Fibroblast of lung (primary cell): ENCODE measurements around the gene RGP1. TPM values are rescaled to one million over a fixed set of nuclear protein-coding genes. Genes with fewer than 3 reads are reported as not detected.
A peak's percentile ranks its signal among the peaks of the same experiment; 100 is the strongest.

ENCODE experiments used
- DNase-seq, 2 donors: peaks; one replicate each; pipeline versions ENCODE4 v3.0.0 to v3.0.0-alpha.2; 2010; ENCODE audit warnings: low read depth in 2 of 2
- H2AFZ ChIP-seq: 2 replicates; pipeline ENCODE4 v1.5.1; 2012; ENCODE audit warnings: low read length, control low read depth, inconsistent platforms
- H3K27ac ChIP-seq: 2 replicates; pipeline ENCODE4 v1.5.1; 2011; ENCODE audit warnings: low read length, control low read depth; ENCODE audit not compliant: insufficient read depth
- H3K27me3 ChIP-seq: 2 replicates; pipeline ENCODE4 v1.5.1; 2011; ENCODE audit warnings: mild to moderate bottlenecking, low read length; ENCODE audit not compliant: control insufficient read depth, insufficient read depth
- H3K36me3 ChIP-seq: 2 replicates; pipeline ENCODE4 v1.5.1; 2011; ENCODE audit warnings: low read length; ENCODE audit not compliant: control insufficient read depth, insufficient read depth
- H3K4me1 ChIP-seq: 2 replicates; pipeline ENCODE4 v1.5.1; 2011; ENCODE audit warnings: low read length; ENCODE audit not compliant: control insufficient read depth, insufficient read depth; ENCODE audit errors: extremely low read depth
- H3K4me2 ChIP-seq: 2 replicates; pipeline ENCODE4 v1.5.1; 2011; ENCODE audit warnings: low read length, control low read depth; ENCODE audit not compliant: insufficient read depth; ENCODE audit errors: extremely low read depth
- H3K4me3 ChIP-seq, 4 experiments: fragments of 200-600 bp in 1 of 4; sonication (generic) in 1 of 4; replicated peaks in 1 of 4; 2 replicates each; pipeline ENCODE4 v1.5.1; 2011 to 2016; ENCODE audit warnings: low read length in 4 of 4, low read depth in 3 of 4, mild to moderate bottlenecking in 3 of 4, control low read depth in 2 of 4, inconsistent platforms in 1 of 4, mixed read lengths in 1 of 4; ENCODE audit not compliant: insufficient read depth in 1 of 4; ENCODE audit errors: control extremely low read depth in 1 of 4
- H3K79me2 ChIP-seq: 2 replicates; pipeline ENCODE4 v1.5.1; 2012; ENCODE audit warnings: mild to moderate bottlenecking, low read length, inconsistent platforms; ENCODE audit not compliant: control insufficient read depth, insufficient read depth
- H3K9ac ChIP-seq: 2 replicates; pipeline ENCODE4 v1.5.1; 2011; ENCODE audit warnings: mild to moderate bottlenecking, low read length, control low read depth; ENCODE audit not compliant: insufficient read depth
- H3K9me3 ChIP-seq: 2 replicates; pipeline ENCODE4 v1.5.1; 2012; ENCODE audit warnings: low read depth, low read length; ENCODE audit not compliant: control insufficient read depth, insufficient read depth
- H4K20me1 ChIP-seq: 2 replicates; pipeline ENCODE4 v1.5.1; 2011; ENCODE audit warnings: low read length; ENCODE audit not compliant: control insufficient read depth, insufficient read depth; ENCODE audit errors: extremely low read depth
- EZH2 ChIP-seq: IDR thresholded peaks from 2 replicates; pipeline ENCODE4 v1.5.1; 2012; ENCODE audit warnings: low read length, control low read depth, mild to moderate bottlenecking; ENCODE audit errors: missing control alignments
- polyA plus RNA-seq, 2 donors: library from polyadenylated mRNA; depleted of rRNA in 1 of 2; stranded (reverse) in 1 of 2; unstranded in 1 of 2; fragments of >200 nt; gene quantifications; 2 replicates each; pipeline ENCODE4 v1.2.1, GENCODE V29; 2011 to 2012; ENCODE audit warnings: missing spikeins in 1 of 2
- total RNA-seq: library from RNA; depleted of rRNA; stranded (reverse); fragments of >200 nt; gene quantifications from 2 replicates; pipeline ENCODE4 v1.2.1, GENCODE V29; 2014
- TF ChIP-seq, protein P1 (sequence below), 2 donors: IDR thresholded peaks in 1 of 2; conservative IDR thresholded peaks in 1 of 2; 1 replicate in 1 of 2; 2 replicates in 1 of 2; pipeline ENCODE4 v1.5.1; 2011 to 2012; ENCODE audit warnings: low read length in 2 of 2, control low read depth in 1 of 2, inconsistent platforms in 1 of 2, low read depth in 1 of 2, mild to moderate bottlenecking in 1 of 2

Gene RGP1
- total and polyA plus RNA-seq, 2 donors (not counting 1 experiment from before 2014, with no cell fraction given): 14.9 to 17.4 TPM

DNA sequence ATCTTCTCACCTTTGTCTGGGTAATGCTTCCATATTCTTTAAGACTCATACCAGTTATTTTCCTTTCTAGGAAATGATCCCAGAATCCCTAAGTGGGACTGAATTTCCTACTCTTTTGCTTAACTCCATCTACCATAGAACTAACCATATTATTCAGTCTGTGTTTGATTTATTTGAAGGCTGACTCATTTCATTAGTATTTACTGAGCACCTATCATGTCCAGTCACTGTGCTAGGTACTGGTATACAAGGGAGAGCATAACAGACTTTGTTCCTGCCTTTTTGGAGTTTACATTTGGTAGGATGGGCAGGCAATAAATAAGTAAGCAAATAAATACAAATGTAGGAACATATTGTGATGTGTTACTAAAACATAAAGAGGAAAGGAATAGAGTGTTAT lies 46.6 kb downstream of the RGP1 start:
- H3K36me3 ChIP-seq: peaks cover under 1% of the 10 kb centered on the region
- no peak overlapping the region for H3K4me2 ChIP-seq
- peaks cover 10% of the 10 kb centered on the region for H3K4me1 ChIP-seq
- H3K79me2 ChIP-seq: peaks cover 4% of the 10 kb centered on the region
- TF ChIP-seq, protein P1, sequence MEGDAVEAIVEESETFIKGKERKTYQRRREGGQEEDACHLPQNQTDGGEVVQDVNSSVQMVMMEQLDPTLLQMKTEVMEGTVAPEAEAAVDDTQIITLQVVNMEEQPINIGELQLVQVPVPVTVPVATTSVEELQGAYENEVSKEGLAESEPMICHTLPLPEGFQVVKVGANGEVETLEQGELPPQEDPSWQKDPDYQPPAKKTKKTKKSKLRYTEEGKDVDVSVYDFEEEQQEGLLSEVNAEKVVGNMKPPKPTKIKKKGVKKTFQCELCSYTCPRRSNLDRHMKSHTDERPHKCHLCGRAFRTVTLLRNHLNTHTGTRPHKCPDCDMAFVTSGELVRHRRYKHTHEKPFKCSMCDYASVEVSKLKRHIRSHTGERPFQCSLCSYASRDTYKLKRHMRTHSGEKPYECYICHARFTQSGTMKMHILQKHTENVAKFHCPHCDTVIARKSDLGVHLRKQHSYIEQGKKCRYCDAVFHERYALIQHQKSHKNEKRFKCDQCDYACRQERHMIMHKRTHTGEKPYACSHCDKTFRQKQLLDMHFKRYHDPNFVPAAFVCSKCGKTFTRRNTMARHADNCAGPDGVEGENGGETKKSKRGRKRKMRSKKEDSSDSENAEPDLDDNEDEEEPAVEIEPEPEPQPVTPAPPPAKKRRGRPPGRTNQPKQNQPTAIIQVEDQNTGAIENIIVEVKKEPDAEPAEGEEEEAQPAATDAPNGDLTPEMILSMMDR (conservative IDR thresholded peaks at IDR 0.05 in 1 of 2, IDR thresholded peaks at IDR 0.05 in 1 of 2; ENCODE audit: low read depth in 1 of 2, low read length in 2 of 2): no peak
- no peak for TF ChIP-seq EZH2
- H3K9ac ChIP-seq: no peak overlapping the region
- no peaks in the 10 kb centered on the region for H3K9me3 ChIP-seq
- DNase-seq: peak in 1 of 2 donors; percentile 29
- H3K4me3 ChIP-seq: no peak overlapping the region
- no peaks in the 10 kb centered on the region for H4K20me1 ChIP-seq
- H3K27ac ChIP-seq: no peak overlapping the region
- no peak overlapping the region for H2AFZ ChIP-seq
- H3K27me3 ChIP-seq: no peaks in the 10 kb centered on the region

DNA sequence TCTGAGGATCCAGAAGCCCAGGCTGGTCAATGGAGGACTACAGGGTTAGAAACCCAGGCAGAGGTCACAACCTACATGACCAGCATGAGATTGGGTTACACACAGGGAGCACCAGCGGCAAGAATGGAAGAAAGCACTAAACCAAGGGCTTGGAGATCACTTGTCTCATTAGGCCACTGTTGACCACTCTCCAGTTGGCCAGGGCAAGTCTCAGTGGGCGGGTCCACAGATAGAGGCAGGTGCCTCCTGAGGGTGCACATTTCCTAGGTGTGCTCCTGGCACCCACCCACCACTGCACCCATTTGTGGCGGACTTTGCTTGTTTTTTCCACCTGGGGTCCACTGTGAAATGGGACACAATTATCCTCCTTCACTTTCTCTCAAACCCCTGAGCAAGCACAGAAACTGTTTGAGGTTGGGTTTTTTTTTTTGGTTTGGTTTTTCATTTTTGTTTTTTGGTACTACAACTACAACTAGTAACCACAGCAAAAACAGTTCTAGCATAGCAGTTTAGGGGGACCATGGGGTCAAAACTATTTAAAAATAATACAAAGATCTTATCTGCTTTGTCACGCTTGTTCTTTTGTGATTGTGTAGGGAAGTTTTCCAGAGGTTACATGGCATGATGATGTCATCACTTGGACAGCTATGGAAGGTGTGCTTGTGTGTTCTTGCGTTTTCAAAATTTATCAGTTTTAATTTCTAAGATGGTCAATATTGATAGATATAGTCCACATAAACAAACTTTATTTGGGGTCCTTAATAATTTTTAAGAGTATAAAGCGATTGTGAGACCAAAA lies 48.4 kb downstream of the RGP1 start:
- Histone ChIP-seq H3K9me3 (no peaks in the 10 kb centered on the region), H4K20me1 (no peaks in the 10 kb centered on the region), H3K36me3 (peaks cover 3% of the 10 kb centered on the region), H2AFZ (no peak overlapping the region), H3K9ac (no peak overlapping the region), H3K4me3 (no peak overlapping the region), H3K79me2 (peaks cover 2% of the 10 kb centered on the region), H3K4me2 (no peak overlapping the region), H3K27me3 (no peaks in the 10 kb centered on the region), H3K27ac (no peak overlapping the region), H3K4me1 (peaks cover 8% of the 10 kb centered on the region)
- TF ChIP-seq EZH2: no peak
- TF ChIP-seq, protein P1 (conservative IDR thresholded peaks at IDR 0.05 in 1 of 2, IDR thresholded peaks at IDR 0.05 in 1 of 2; ENCODE audit: low read depth in 1 of 2, low read length in 2 of 2): no peak
- DNase-seq: peak in 1 of 2 donors; percentile 38

DNA sequence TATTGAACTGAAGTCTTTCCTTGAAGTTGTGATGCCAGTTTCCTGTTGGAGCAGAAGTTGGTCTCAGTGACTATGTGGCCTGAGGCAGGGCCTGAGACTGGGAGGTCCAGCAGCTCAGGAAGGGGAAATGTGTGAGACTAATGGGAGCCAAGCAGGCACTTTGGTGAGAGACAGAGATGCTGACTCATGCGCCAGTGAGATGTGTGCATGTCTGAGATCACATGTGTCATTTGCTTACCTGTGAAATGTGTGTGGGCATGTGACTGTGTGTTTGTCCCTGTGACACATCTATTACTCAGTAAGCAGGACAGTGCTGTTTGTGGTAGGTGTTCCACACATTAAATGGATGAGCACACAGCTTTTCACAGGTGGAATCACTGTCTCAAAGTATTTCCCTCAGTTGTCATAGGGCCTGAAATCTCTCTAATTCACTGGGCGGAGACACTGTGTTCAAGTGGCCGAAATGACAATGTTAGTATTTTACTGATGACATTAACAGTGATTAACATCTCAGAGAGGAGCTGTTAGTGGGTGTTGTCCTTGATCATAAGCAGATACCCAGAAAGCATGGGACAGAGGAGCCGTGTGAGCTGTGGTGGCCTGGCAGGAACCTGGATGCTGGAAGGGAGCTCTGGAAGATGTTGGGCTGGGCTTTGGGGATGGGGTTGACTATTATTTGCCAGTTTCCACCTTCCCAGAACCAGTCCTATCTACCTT lies 49.7 kb downstream of the RGP1 start:
- Histone ChIP-seq H3K9ac (no peak overlapping the region), H3K27ac (no peak overlapping the region)

More for the DNA sequence above, 49.7 kb downstream of the RGP1 start:
- H3K4me3 ChIP-seq: no peak overlapping the region
- H2AFZ ChIP-seq: no peak overlapping the region
- no peaks in the 10 kb centered on the region for H3K27me3 ChIP-seq
- no peaks in the 10 kb centered on the region for H3K79me2 ChIP-seq
- peak in 1 of 2 donors; percentile 62 for DNase-seq
- H3K4me1 ChIP-seq: no peaks in the 10 kb centered on the region
- H3K36me3 ChIP-seq: peaks cover 3% of the 10 kb centered on the region
- H3K4me2 ChIP-seq: no peak overlapping the region
- no peak for TF ChIP-seq EZH2
- TF ChIP-seq, protein P1 (conservative IDR thresholded peaks at IDR 0.05 in 1 of 2, IDR thresholded peaks at IDR 0.05 in 1 of 2; ENCODE audit: low read depth in 1 of 2, low read length in 2 of 2): no peak
- H3K9me3 ChIP-seq: no peaks in the 10 kb centered on the region
- no peaks in the 10 kb centered on the region for H4K20me1 ChIP-seq
